ENCODE measurements around the gene PSMG1. TPM values are rescaled to one million over a fixed set of nuclear protein-coding genes. Genes with fewer than 3 reads are reported as not detected.

The PSMG1 gene
- total RNA-seq, 6 donors from 2014 or later = 6.1 to 24.6 (median 19.7) TPM

DNA sequence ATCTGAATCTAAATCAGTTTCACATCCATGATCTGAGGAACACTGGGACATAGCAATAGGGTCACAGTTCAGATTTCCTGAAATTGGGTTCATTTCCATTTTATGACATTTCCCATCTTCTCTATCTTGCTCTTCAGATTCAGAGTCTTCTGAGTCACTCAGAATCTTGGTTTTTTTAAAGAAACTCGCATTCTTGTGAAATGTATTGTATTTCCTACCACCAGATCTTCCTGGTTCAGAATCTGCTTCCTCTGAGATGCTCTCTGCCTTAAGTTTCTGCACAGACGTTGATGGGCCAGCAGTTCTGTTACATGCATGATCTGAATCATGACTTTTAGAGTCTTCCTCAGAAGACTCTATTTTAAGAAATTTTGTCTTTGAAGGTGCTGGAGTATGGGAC, 15.5 kb upstream of the PSMG1 start:
- TF ChIP-seq EP300 (IDR thresholded peaks at IDR 0.05) = no peak
- TF ChIP-seq POLR2AphosphoS5 (IDR thresholded peaks at IDR 0.05) = no peak
- no peak for TF ChIP-seq POLR2A (IDR thresholded peaks at IDR 0.05)
- TF ChIP-seq, protein P1, sequence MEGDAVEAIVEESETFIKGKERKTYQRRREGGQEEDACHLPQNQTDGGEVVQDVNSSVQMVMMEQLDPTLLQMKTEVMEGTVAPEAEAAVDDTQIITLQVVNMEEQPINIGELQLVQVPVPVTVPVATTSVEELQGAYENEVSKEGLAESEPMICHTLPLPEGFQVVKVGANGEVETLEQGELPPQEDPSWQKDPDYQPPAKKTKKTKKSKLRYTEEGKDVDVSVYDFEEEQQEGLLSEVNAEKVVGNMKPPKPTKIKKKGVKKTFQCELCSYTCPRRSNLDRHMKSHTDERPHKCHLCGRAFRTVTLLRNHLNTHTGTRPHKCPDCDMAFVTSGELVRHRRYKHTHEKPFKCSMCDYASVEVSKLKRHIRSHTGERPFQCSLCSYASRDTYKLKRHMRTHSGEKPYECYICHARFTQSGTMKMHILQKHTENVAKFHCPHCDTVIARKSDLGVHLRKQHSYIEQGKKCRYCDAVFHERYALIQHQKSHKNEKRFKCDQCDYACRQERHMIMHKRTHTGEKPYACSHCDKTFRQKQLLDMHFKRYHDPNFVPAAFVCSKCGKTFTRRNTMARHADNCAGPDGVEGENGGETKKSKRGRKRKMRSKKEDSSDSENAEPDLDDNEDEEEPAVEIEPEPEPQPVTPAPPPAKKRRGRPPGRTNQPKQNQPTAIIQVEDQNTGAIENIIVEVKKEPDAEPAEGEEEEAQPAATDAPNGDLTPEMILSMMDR (IDR thresholded peaks at IDR 0.05) = no peak
- Histone ChIP-seq H3K9me3 (no peaks in the 10 kb centered on the region), H3K4me1 (no peaks in the 10 kb centered on the region), H3K4me3 (no peak overlapping the region), H3K36me3 (peaks cover 6 to 92% (median 46%) of the 10 kb centered on the region in 4 donors), H3K27ac (no peak overlapping the region), H3K27me3 (no peaks in the 10 kb centered on the region)
- no peak for DNase-seq
- WGBS, 2 donors = 74 to 85% methylated on average over 2 of the region's 2 CpGs
- no peak for ATAC-seq (ENCODE audit: low FRiP score in 2 of 2)

GRCh38 chr21:39197448-39198233, 14.4 kb upstream of the PSMG1 start:
- H3K36me3 ChIP-seq = peaks cover 6 to 84% (median 46%) of the 10 kb centered on the region in 4 donors
- ATAC-seq (ENCODE audit: low FRiP score in 2 of 2) (no peak), DNase-seq (no peak)
- H3K4me1 ChIP-seq = no peaks in the 10 kb centered on the region
- H3K27ac ChIP-seq = no peak overlapping the region
- 70 to 71% methylated on average over 5 of the region's 5 CpGs for WGBS, 2 donors
- TF ChIP-seq POLR2A (IDR thresholded peaks at IDR 0.05) (no peak), POLR2AphosphoS5 (IDR thresholded peaks at IDR 0.05) (no peak), EP300 (IDR thresholded peaks at IDR 0.05) (no peak)
- TF ChIP-seq, protein P1 (IDR thresholded peaks at IDR 0.05) = no peak
- no peaks in the 10 kb centered on the region for H3K27me3 ChIP-seq
- H3K4me3 ChIP-seq = no peak overlapping the region
- no peaks in the 10 kb centered on the region for H3K9me3 ChIP-seq

- Histone ChIP-seq H3K9me3 (no peaks in the 10 kb centered on the region), H3K36me3 (peaks cover 6 to 76% (median 44%) of the 10 kb centered on the region in 4 donors), H3K27me3 (no peaks in the 10 kb centered on the region), H3K27ac (no peak overlapping the region), H3K4me3 (no peak overlapping the region), H3K4me1 (no peaks in the 10 kb centered on the region)
- TF ChIP-seq EP300 (IDR thresholded peaks at IDR 0.05) = no peak
- no peak for TF ChIP-seq POLR2A (IDR thresholded peaks at IDR 0.05)
- TF ChIP-seq, protein P1 (IDR thresholded peaks at IDR 0.05) = no peak
- no peak for TF ChIP-seq POLR2AphosphoS5 (IDR thresholded peaks at IDR 0.05)
- 79 to 85% methylated on average over 1 of the region's 1 CpG for WGBS, 2 donors
- ATAC-seq (ENCODE audit: low FRiP score in 2 of 2) (no peak), DNase-seq (no peak)
These were observed 13.6 kb upstream of the PSMG1 start for GRCh38 chr21:39196838-39197237.

- Histone ChIP-seq H3K9me3 (no peaks in the 10 kb centered on the region), H3K27ac (no peak overlapping the region), H3K4me3 (no peak overlapping the region), H3K4me1 (no peaks in the 10 kb centered on the region), H3K36me3 (peaks cover 6 to 71% (median 42%) of the 10 kb centered on the region in 4 donors), H3K27me3 (no peaks in the 10 kb centered on the region)
- ATAC-seq (ENCODE audit: low FRiP score in 2 of 2) = no peak
- TF ChIP-seq POLR2AphosphoS5 (IDR thresholded peaks at IDR 0.05) (no peak), EP300 (IDR thresholded peaks at IDR 0.05) (no peak), POLR2A (IDR thresholded peaks at IDR 0.05) (no peak)
- TF ChIP-seq, protein P1 (IDR thresholded peaks at IDR 0.05) = no peak
- DNase-seq = no peak
- WGBS, 2 donors = 90 to 91% methylated on average over 7 of the region's 7 CpGs
These were observed 13.1 kb upstream of the PSMG1 start for GRCh38 chr21:39196310-39196709.

- Histone ChIP-seq H3K27ac (no peak overlapping the region), H3K36me3 (peaks cover 0 to 41% (median 18%) of the 10 kb centered on the region in 4 donors), H3K9me3 (no peaks in the 10 kb centered on the region), H3K4me1 (peaks cover 0 to 8% (median 2%) of the 10 kb centered on the region in 4 donors), H3K4me3 (no peak overlapping the region), H3K27me3 (no peaks in the 10 kb centered on the region)
- 96 to 97% methylated on average over 1 of the region's 1 CpG for WGBS, 2 donors
- no peak for ATAC-seq (ENCODE audit: low FRiP score in 2 of 2)
- no peak for TF ChIP-seq EP300 (IDR thresholded peaks at IDR 0.05)
- TF ChIP-seq POLR2A (IDR thresholded peaks at IDR 0.05) = no peak
- no peak for TF ChIP-seq POLR2AphosphoS5 (IDR thresholded peaks at IDR 0.05)
- TF ChIP-seq, protein P1 (IDR thresholded peaks at IDR 0.05) = no peak
- DNase-seq = no peak
These were observed 10.1 kb upstream of the PSMG1 start for GRCh38 chr21:39193380-39193779.
